ENCODE measurements around the gene KRT9.

DNA sequence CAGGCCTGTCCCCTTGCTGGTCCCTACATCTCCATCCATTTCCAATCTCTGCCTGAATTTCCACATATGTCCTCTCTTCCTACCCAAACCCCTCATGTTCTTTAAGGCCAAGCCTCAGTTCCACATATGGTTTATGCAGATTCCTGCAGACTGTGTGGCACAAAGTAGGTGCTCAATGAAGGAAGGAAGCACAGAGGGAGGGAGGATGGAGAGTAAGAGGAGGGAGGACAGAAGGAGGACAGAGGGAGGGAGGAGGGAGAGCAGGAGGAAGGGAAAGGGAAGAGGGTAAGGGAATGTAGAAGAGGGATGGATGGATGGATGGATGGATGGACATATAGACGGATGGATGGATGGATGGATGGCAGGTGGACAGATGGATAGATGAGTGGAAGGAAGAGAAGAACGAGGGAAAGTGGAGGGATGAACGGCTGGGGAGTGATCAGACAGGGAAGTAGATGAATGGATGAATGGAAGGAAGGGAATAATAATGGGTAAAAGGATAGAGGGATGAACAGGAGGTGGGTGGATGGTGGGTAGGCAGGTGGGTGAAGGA, 22.6 kb upstream of the KRT9 start:
- TF ChIP-seq CTCF (IDR thresholded peaks at IDR 0.05 in 2 of 3, conservative IDR thresholded peaks at IDR 0.05 in 1 of 3; ENCODE audit: control insufficient read depth in 2 of 3, extremely low read depth in 1 of 3, insufficient read depth in 1 of 3, low read depth in 3 of 3, low read length in 3 of 3) (no peak), KDM1A (IDR thresholded peaks at IDR 0.05; ENCODE audit: borderline replicate concordance) (no peak), EZH2 (IDR thresholded peaks at IDR 0.05; ENCODE audit: borderline replicate concordance, control insufficient read depth, low read depth, low read length) (no peak), SP1 (IDR thresholded peaks at IDR 0.05; ENCODE audit: low read depth, low read length) (no peak), CHD4 (IDR thresholded peaks at IDR 0.05) (no peak), DPF2 (IDR thresholded peaks at IDR 0.05) (no peak), MEF2A (IDR thresholded peaks at IDR 0.05; ENCODE audit: insufficient read depth, low read depth, low read length) (no peak), RBBP5 (conservative IDR thresholded peaks at IDR 0.05) (no peak), HDAC2 (IDR thresholded peaks at IDR 0.05) (no peak), KAT2A (conservative IDR thresholded peaks at IDR 0.05; ENCODE audit: control insufficient read depth, low read depth, low read length) (no peak), BCLAF1 (IDR thresholded peaks at IDR 0.05) (no peak), ZBTB11 (CRISPR knock-in tag; IDR thresholded peaks at IDR 0.05) (no peak)
- TF ChIP-seq, protein P1, sequence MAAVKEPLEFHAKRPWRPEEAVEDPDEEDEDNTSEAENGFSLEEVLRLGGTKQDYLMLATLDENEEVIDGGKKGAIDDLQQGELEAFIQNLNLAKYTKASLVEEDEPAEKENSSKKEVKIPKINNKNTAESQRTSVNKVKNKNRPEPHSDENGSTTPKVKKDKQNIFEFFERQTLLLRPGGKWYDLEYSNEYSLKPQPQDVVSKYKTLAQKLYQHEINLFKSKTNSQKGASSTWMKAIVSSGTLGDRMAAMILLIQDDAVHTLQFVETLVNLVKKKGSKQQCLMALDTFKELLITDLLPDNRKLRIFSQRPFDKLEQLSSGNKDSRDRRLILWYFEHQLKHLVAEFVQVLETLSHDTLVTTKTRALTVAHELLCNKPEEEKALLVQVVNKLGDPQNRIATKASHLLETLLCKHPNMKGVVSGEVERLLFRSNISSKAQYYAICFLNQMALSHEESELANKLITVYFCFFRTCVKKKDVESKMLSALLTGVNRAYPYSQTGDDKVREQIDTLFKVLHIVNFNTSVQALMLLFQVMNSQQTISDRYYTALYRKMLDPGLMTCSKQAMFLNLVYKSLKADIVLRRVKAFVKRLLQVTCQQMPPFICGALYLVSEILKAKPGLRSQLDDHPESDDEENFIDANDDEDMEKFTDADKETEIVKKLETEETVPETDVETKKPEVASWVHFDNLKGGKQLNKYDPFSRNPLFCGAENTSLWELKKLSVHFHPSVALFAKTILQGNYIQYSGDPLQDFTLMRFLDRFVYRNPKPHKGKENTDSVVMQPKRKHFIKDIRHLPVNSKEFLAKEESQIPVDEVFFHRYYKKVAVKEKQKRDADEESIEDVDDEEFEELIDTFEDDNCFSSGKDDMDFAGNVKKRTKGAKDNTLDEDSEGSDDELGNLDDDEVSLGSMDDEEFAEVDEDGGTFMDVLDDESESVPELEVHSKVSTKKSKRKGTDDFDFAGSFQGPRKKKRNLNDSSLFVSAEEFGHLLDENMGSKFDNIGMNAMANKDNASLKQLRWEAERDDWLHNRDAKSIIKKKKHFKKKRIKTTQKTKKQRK (IDR thresholded peaks at IDR 0.05; ENCODE audit: low read depth, low read length) = no peak
